Hepatic stellate cell (primary cell): ENCODE results near the gene ACMSD.
"Not testable (repeated sequence)": the region's sequence is repeated elsewhere in the genome, so short reads cannot be mapped to it uniquely, and the experiment has no call there.

ENCODE experiments used
- DNase-seq: peaks from one replicate; pipeline ENCODE4 v3.0.0; 2011; ENCODE audit warnings: low spot score

The ACMSD gene

GRCh38 chr2:134907441-134908116 is 69.2 kb downstream of the ACMSD start:
- DNase-seq: not testable (repeated sequence)

GRCh38 chr2:134910763-134911399 is 72.5 kb downstream of the ACMSD start:
- DNase-seq: no peak

GRCh38 chr2:134911400-134911785 is 73.0 kb downstream of the ACMSD start:
- DNase-seq: no peak

GRCh38 chr2:134912361-134912760 is 73.9 kb downstream of the ACMSD start:
- DNase-seq: no peak

GRCh38 chr2:134917360-134917865 is 79.0 kb downstream of the ACMSD start:
- DNase-seq: no peak

- DNase-seq: no peak
Measured at GRCh38 chr2:134917888-134918525, 79.6 kb downstream of the ACMSD start.

- peak; percentile 97 for DNase-seq
Measured at GRCh38 chr2:134918526-134919340, 80.3 kb downstream of the ACMSD start, which contains the start of gene CCNT2. Gene CCNT2, plus strand, starts transcription at chr2:134918822. Its CDS starts 33 bp downstream, at chr2:134918855.

- DNase-seq: peak; percentile 14
Measured at GRCh38 chr2:134919341-134920210, 81.2 kb downstream of the ACMSD start.

- DNase-seq: no peak
Measured at GRCh38 chr2:134924912-134925311, 86.5 kb downstream of the ACMSD start.

- no peak for DNase-seq
Measured at GRCh38 chr2:134926231-134926931, 88.0 kb downstream of the ACMSD start.

GRCh38 chr2:134927195-134927594 is 88.8 kb downstream of the ACMSD start:
- DNase-seq: no peak

- no peak for DNase-seq
Measured at GRCh38 chr2:134932864-134933526, 94.6 kb downstream of the ACMSD start.

GRCh38 chr2:134933732-134934131 is 95.3 kb downstream of the ACMSD start:
- DNase-seq: no peak

GRCh38 chr2:134934150-134934549 is 95.7 kb downstream of the ACMSD start:
- no peak for DNase-seq

- no peak for DNase-seq
Measured at GRCh38 chr2:134934641-134935040, 96.2 kb downstream of the ACMSD start.

GRCh38 chr2:134936691-134937090 is 98.3 kb downstream of the ACMSD start:
- no peak for DNase-seq

- DNase-seq: no peak
Measured at GRCh38 chr2:134943540-134943939, 105.1 kb downstream of the ACMSD start.

- no peak for DNase-seq
Measured at GRCh38 chr2:134944975-134945374, 106.6 kb downstream of the ACMSD start.

GRCh38 chr2:134946073-134946472 is 107.7 kb downstream of the ACMSD start:
- no peak for DNase-seq
